Stimulated activated CD8-positive, alpha-beta memory T cell treated with anti-CD3 and anti-CD28 coated beads, Interleukin-15, amount 100 ng/mL, for 24 hours (primary cell): Measurements from ENCODE around the gene PLCB4.
"Not testable (repeated sequence)": the region's sequence is repeated elsewhere in the genome, so short reads cannot be mapped to it uniquely, and the experiment has no call there.

Experiments used
- DNase-seq: peaks from one replicate; pipeline ENCODE4 v3.0.0-alpha.2; 2020; ENCODE audit warnings: low read depth

PLCB4 gene

DNA sequence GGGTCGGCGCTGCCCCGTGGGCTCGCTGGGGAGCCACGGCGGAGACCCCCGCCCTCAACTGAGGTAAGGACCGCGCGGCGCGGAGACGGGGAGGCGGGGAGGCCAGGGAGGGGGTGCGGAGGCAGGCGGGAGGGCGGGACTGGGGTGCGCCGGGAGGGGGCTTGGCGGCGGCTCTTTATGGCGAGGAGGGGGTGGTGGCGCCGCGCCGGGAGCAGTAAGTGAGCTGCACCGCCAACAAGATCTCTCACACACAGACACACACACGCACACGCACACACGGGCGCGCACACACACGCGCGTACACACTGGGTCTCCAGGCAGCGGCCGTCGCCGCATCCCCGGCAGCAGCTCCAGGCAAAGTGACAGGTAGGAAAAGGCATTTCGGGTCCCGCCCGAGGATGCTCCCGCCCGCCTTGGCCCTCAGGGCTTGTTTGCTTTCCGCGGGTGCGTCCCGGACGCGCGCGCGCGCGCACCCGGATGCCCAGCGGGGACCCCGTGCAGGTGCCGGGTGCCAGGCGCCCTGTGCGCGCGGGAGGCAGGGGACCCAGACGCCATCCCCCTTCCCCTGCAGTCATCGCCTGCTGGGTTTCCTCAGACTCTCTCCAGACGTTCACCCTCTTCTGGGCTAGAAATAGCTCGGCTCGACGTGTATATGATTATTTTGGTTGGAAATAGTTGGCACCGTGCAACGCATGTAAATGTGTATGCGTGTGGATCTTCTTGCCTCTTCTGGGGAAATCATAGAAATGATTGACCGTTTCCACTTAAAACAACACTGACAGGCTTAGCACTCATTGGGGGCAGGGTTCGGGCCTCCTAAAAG is at the start of gene PLCB4:
TSS of gene PLCB4 (plus strand) at position 247 of the 823 bp plus-strand sequence. CDS start 238,728 bp downstream, outside the sequence.
- DNase-seq, result no peak

DNA sequence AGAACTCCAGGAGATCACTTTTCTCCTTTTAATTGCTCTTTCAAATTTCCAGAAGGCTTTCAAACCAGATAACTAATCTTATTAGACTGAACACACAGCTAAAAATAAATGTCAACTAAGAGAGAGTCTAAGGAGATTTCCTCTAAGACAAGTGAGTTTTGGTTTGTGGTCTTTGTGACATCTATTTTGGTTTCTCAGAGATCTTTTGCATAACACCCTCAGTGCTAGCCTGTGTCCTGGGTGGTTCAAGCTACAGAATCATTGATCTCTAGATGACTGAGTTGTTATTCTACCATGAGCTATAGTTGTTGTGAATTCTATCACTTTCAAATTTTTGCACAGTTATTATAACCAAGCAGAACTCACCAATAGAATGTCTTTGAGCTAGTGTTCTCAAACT is 49.1 kb upstream of the PLCB4 start:
- no peak for DNase-seq

GRCh38 chr20:9021216-9021615 is 47.7 kb upstream of the PLCB4 start:
- no peak for DNase-seq

GRCh38 chr20:9021699-9022098 is 47.2 kb upstream of the PLCB4 start:
- no peak for DNase-seq

GRCh38 chr20:9022376-9022775 is 46.5 kb upstream of the PLCB4 start:
- no peak for DNase-seq

DNA sequence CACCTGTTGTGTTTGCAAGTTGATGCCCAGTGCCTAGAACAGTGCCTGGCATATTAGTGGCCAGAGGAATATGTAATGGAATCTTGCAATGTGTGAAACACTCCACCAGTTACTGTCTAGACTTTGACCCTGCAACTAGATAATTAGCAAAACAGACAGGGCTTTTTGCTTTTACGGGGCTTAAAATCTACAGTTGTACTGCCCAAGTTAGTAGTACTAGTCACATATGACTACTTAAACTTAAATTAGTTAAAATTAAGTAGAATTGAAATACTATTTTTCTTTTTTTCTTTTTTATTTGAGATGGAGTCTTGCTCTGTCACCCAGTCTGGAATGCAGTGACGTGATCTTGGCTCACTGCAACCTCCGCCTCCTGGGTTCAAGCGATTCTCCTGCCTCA is 44.3 kb upstream of the PLCB4 start:
- DNase-seq, result no peak

GRCh38 chr20:9025011-9025410 is 43.9 kb upstream of the PLCB4 start:
- DNase-seq, result no peak

GRCh38 chr20:9025643-9026042 is 43.2 kb upstream of the PLCB4 start:
- DNase-seq, result no peak

- DNase-seq, result no peak
Observed at GRCh38 chr20:9027626-9028025, 41.3 kb upstream of the PLCB4 start.

DNA sequence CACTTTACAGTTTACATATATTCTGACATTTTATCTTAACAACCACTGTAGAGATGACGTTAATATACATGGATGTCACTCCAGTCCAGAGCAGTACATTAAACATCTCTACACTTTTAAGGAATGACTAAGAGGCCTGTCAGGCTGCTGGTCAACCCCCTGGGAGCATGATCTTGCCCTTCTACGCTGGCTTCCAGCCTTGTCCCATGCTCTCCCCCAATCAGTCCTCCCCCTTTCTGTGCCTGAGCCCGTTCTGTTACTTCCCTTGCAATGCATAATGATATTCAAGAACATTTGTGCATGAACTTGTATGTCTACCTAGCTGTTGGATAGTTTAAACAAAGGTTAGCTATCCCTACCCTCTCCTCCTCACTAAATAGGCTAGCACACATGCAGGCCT is 40.5 kb upstream of the PLCB4 start:
- DNase-seq, result no peak

DNA sequence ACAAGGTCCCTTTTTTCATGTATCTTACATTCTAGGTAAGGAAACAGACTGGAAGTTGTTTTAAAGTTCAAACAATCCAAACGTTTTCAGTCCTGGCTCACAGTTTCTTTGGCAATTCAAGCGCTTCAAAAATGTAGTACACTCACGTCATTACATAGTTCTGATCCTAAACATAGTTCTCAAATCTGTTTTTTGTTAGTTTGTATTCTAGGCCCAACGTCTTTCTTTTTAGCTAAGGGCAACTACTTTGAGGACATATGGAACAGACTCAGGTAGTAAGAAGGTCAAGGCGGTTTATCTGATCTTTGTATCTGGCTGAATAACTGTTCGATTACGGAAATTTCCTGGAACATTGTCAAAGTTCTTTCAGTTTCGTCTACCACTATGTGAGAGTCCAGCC is 36.9 kb upstream of the PLCB4 start:
- DNase-seq, result no peak

DNA sequence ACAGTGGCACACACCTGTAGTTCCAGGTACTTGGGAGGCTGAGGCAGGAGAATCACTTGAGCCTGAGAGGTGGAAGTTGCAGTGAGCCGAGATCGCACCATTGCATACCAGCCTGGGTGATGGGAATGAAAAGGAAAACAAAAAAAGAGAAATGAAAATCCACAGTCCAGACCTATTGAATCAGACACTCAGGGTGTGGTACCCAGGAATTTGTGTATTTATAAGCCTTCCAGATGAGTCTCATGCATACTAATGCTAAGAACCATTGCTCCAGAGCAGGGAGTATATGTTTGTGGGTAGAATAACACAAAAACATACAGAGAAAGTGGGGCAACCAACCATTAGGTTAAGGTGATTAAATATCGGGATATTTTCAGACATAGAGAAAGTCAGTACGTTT is 36.1 kb upstream of the PLCB4 start:
- no peak for DNase-seq

- DNase-seq, result no peak
Observed at GRCh38 chr20:9035126-9035525, 33.8 kb upstream of the PLCB4 start.

DNA sequence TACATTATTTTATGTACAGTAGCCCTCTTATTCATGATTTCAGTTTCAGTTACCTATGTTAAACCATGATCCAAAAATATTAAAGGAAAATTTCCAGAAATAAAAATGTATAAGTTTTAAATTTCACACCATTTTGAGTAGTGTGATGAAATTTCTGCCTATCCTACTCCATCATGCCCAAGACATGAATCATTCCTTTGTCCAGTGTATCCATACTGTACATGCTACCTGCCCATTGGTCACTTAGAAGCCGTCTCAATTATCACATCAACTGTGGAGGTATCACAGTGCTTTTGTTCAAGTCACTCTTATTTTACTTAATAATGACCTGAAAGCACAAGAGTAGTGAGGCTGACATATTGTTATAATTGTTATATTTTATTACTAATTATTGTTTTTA is 32.3 kb upstream of the PLCB4 start:
- no peak for DNase-seq

DNA sequence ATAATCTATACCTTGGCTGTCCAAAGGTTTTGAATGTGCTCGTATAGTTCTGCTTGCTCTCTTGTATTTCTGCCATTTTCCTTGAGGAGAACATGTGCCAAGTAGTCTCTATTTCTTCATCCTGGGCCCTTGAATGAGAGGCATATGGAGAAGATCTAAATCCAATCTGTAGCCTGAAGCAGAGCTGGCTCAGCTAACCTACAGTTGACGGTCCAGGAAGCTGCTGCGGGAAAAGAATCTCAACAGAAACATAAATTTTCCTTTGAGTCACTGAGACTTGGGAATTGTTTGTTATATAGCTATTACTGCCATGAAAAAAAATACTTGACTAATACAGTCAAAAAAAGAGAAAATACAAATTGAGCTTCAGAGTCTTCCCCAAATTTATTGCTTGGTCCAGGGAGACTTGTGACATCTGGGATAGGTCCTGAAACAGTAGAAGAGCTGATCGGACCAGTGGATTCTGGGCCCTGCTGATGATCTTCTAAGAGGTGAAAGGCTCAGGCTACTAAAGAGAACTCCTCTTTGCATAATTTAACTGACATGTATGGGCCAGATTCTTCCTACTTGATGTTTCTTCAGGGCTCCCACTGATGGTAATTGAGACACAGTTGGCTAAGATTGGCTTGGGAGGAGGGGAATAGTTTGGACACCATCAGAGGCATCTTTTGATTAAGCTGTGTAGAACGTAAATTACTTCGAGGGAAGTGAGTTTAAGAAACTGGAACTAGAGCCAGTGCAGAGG is 29.9 kb upstream of the PLCB4 start:
- no peak for DNase-seq

GRCh38 chr20:9040863-9041524 is 27.9 kb upstream of the PLCB4 start:
- DNase-seq, result no peak

- no peak for DNase-seq
Observed at GRCh38 chr20:9043364-9043763, 25.5 kb upstream of the PLCB4 start.

DNA sequence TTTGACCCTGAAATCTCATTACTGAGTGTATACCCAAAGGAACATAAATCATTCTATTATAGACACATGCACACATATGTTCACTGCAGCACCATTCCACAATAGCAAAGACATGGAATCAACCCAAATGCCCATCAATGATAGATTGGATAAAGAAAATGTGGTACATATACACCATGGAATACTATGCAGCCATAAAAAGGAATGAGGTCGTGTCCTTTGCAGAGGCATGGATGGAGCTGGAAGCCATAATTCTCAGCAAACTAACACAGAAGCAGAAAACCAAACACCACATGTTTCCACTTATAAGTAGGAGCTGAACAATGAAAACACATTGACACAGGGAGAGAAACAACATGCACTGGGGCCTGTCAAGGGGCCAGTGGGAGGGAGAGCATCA is 21.0 kb upstream of the PLCB4 start:
- DNase-seq, result not testable (repeated sequence)

GRCh38 chr20:9051508-9051907 is 17.4 kb upstream of the PLCB4 start:
- DNase-seq, result no peak

- DNase-seq, result no peak
Observed at GRCh38 chr20:9052136-9052535, 16.8 kb upstream of the PLCB4 start.

GRCh38 chr20:9053108-9053507 is 15.8 kb upstream of the PLCB4 start:
- DNase-seq, result no peak

DNA sequence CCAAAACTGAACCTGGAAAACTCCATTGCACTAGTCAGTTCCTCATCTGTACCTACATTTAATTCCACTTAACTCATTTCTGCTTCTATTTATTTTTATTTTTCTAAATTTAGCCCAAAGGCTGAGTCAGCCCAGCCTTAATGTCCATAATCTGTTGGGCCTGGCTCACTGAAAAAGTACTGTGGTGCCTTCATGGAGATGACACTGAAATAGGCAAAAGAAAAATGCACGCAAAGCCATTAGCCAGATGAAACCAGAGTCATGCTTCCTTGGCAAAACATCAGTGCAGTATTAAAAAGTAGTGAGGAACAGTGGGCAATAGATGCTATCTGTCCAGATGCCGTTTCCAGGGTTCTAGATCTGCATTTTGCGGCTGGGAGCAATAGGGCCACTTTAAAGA is 14.7 kb upstream of the PLCB4 start:
- DNase-seq, result no peak

DNA sequence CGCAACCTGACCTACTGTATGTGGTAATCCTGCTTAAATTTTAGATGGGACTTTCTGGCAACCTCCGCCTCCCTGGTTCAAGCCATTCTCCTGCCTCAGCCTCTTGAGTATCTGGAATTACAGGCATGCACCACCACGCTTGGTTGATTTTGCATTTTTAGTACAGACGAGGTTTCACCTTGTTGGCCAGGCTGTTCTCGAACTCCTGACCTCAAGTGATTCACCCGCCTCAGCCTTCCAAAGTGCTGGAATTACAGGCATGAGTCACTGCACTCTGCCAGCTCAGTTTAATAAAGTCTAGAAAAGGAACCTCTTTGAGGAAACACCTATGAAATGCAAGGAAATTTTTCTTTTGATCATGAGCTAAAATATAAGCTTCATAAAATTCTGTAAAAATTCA is 9.0 kb upstream of the PLCB4 start:
- no peak for DNase-seq
